Vagina (tissue), 2 donors: ENCODE measurements around the gene RPS8. TPM values are rescaled to one million over a fixed set of nuclear protein-coding genes. Genes with fewer than 3 reads are reported as not detected.
A peak's percentile ranks its signal among the peaks of the same experiment; 100 is the strongest.

Experiments used
- DNase-seq, 2 donors: peaks; one replicate each; pipeline ENCODE4 v3.0.0-alpha.2; 2017; ENCODE audit errors: extremely low spot score in 2 of 2
- H3K27ac ChIP-seq: fragments of 200-600 bp; sonication (generic); one replicate; pipeline ENCODE4 v1.5.1; 2019
- H3K27me3 ChIP-seq: fragments of 200-600 bp; sonication (generic); one replicate; pipeline ENCODE4 v1.5.1; 2019
- H3K36me3 ChIP-seq, 2 donors: fragments of 200-600 bp; sonication (generic); one replicate each; pipeline ENCODE4 v1.5.1; 2017 to 2019
- H3K4me1 ChIP-seq: fragments of 200-600 bp; sonication (generic); one replicate; pipeline ENCODE4 v1.5.1; 2019
- H3K4me3 ChIP-seq, 2 donors: fragments of 200-600 bp; sonication (generic); 1 replicate in 1 of 2; 2 replicates in 1 of 2; pipeline ENCODE4 v1.5.1; 2016 to 2019
- H3K9me3 ChIP-seq: fragments of 200-600 bp; sonication (generic); one replicate; pipeline ENCODE4 v1.5.1; 2019
- CTCF ChIP-seq, 3 experiments: fragments of 450-650 bp in 2 of 3; fragments of 200-600 bp in 1 of 3; sonication (generic) in 1 of 3; IDR thresholded peaks; one replicate each; pipeline ENCODE4 v1.5.1; 2017 to 2019; ENCODE audit warnings: antibody characterized with exemption in 3 of 3, mild to moderate bottlenecking in 2 of 3, moderate library complexity in 2 of 3
- POLR2A ChIP-seq, 2 donors: fragments of 450-650 bp; IDR thresholded peaks; one replicate each; pipeline ENCODE4 v1.6.1; 2017; ENCODE audit warnings: antibody characterized with exemption in 2 of 2, mild to moderate bottlenecking in 2 of 2, moderate library complexity in 2 of 2
- POLR2AphosphoS5 ChIP-seq, 2 donors: sonication (generic); formaldehyde crosslinking; IDR thresholded peaks; one replicate each; pipeline ENCODE4 v1.9.0; 2017; ENCODE audit warnings: antibody characterized with exemption in 2 of 2, mild to moderate bottlenecking in 2 of 2, low read depth in 1 of 2; ENCODE audit not compliant: insufficient read depth in 1 of 2
- intact Hi-C: fragments of 100-400 bp; cut with DNase I; formaldehyde crosslinking; loops from one replicate; pipeline ENCODE4 v1.15.1; 2023
- total RNA-seq: library from RNA; depleted of rRNA; stranded (reverse); fragments of >200 nt; gene quantifications from one replicate; pipeline ENCODE4 v1.2.3, GENCODE V29; 2016

The RPS8 gene
- 2,511 TPM for total RNA-seq

DNA sequence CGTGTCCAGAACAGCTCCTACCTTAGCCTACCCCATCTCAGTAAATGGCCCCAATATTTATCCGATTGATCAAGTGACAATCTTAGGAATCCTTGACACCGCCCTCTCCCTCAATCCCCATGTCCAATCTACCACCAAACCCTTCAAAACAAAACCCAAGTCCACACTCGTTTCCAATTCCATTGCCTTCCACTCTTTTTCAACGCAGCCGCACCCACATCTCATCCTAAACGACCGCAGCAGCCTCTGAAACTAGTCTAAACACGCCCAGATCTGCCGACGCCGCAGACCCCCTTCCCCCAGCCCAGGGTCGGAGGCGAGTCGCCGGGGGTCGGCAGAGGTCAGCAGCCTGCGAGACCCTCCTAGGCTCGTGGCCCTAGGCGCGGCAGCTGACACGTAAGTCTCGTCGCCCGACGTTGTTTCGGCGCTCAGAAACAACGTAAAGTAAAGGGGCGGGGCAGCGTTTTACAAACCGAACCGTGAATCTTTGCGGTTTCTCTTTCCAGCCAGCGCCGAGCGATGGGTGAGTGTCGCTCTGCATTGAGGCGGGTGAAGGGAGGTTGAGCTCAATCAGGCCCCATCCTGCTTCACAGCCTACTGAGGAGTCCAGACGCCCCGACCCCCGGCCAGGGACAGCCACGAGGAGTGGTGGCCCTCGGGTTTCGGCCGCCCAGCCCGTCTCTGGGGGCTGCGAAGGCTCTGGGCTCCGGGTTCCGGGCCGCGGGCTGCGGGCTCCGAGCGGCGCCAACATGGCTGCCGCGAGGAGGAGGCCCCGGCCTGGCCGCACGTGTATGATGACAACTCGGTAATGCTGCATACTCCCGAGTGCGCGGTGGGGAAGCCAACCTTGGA, at the start of gene RPS8:
Gene RPS8 (plus strand): TSS at position 463 of the 852 bp plus-strand sequence. CDS start 57 bp downstream, at position 520.
- intact Hi-C loops, result loop anchor here (5.0 kb wide), 1 partner anchor 38 kb away; the partner anchor contains the start of gene KIF2C

GRCh38 chr1:44730741-44731512, 44.4 kb upstream of the RPS8 start, which contains the start of gene RNU5D-1:
RNU5D-1 (minus strand) TSS chr1:44731170.
- peak; percentile 49 to 98 for TF ChIP-seq POLR2AphosphoS5 (IDR thresholded peaks at IDR 0.05; ENCODE audit: insufficient read depth in 1 of 2, low read depth in 1 of 2)
- peak; percentile 59 to 92 (median 88) for TF ChIP-seq CTCF (IDR thresholded peaks at IDR 0.05)
- TF ChIP-seq POLR2A (IDR thresholded peaks at IDR 0.05), result peak; percentile 19 to 77
- Histone ChIP-seq H3K9me3 (no peaks in the 10 kb centered on the region), H3K4me1 (peaks cover 16% of the 10 kb centered on the region), H3K36me3 (no peaks in the 10 kb centered on the region), H3K27ac (peak within 1 kb of the TSS; percentile 95), H3K27me3 (no peaks in the 10 kb centered on the region), H3K4me3 (peak within 1 kb of the TSS; percentile 29 to 32)
- peak in 1 of 2 donors; percentile 91 for DNase-seq
- intact Hi-C loops, result no loop called here

More for the DNA sequence above, at the start of gene RPS8:
- H3K27me3 ChIP-seq, result no peaks in the 10 kb centered on the region
- H3K4me3 ChIP-seq, result peak within 1 kb of the TSS; percentile 71 to 85
- TF ChIP-seq CTCF (IDR thresholded peaks at IDR 0.05) (peak in 1 of 3 experiments; percentile 16), POLR2AphosphoS5 (IDR thresholded peaks at IDR 0.05; ENCODE audit: insufficient read depth in 1 of 2, low read depth in 1 of 2) (peak; percentile 98 to 99), POLR2A (IDR thresholded peaks at IDR 0.05) (peak in 1 of 2 donors; percentile 89)
- H3K27ac ChIP-seq, result peak within 1 kb of the TSS; percentile 96
- no peaks in the 10 kb centered on the region for H3K9me3 ChIP-seq
- no peak for DNase-seq
- H3K36me3 ChIP-seq, result peaks cover 0 to 31% of the 10 kb centered on the region in 2 donors
- H3K4me1 ChIP-seq, result peaks cover 26% of the 10 kb centered on the region

GRCh38 chr1:44733365-44733764, 42.0 kb upstream of the RPS8 start:
- peaks cover 16% of the 10 kb centered on the region for H3K4me1 ChIP-seq
- no peaks in the 10 kb centered on the region for H3K36me3 ChIP-seq
- H3K27ac ChIP-seq, result no peak overlapping the region
- intact Hi-C loops, result no loop called here
- H3K4me3 ChIP-seq, result no peak overlapping the region
- no peak for DNase-seq
- H3K27me3 ChIP-seq, result no peaks in the 10 kb centered on the region
- TF ChIP-seq POLR2A (IDR thresholded peaks at IDR 0.05) (no peak), POLR2AphosphoS5 (IDR thresholded peaks at IDR 0.05; ENCODE audit: insufficient read depth in 1 of 2, low read depth in 1 of 2) (no peak), CTCF (IDR thresholded peaks at IDR 0.05) (no peak)
- H3K9me3 ChIP-seq, result no peaks in the 10 kb centered on the region

DNA sequence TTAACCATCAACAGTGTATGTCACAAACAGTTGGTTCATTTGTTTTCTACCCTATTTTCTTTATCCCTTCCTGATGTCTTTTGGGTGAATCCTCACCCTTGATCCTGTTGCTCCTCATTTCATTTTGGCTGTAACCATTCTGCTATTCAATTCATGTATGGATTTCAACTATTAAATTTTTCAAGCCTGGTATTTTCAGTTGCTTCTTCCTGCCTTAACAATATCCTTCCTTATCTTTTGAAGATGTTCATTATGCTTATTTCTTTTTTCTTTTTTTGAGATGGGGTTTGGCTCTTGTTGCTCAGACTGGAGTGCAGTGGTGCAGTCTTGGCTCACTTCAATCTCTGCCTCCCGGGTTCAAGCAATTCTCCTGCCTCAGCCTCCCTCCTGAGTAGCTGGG, 41.6 kb upstream of the RPS8 start:
- TF ChIP-seq POLR2AphosphoS5 (IDR thresholded peaks at IDR 0.05; ENCODE audit: insufficient read depth in 1 of 2, low read depth in 1 of 2) (no peak), CTCF (IDR thresholded peaks at IDR 0.05) (no peak), POLR2A (IDR thresholded peaks at IDR 0.05) (no peak)
- no peak for DNase-seq
- H3K27ac ChIP-seq, result no peak overlapping the region
- no peak overlapping the region for H3K4me3 ChIP-seq
- intact Hi-C loops, result no loop called here
- peaks cover 16% of the 10 kb centered on the region for H3K4me1 ChIP-seq
- no peaks in the 10 kb centered on the region for H3K36me3 ChIP-seq
- no peaks in the 10 kb centered on the region for H3K27me3 ChIP-seq
- no peaks in the 10 kb centered on the region for H3K9me3 ChIP-seq
